HepG2 (cell line): ENCODE results near the gene PFN1. TPM values are rescaled to one million over a fixed set of nuclear protein-coding genes. Genes with fewer than 3 reads are reported as not detected.

Experiments
- CBX1 ChIP-seq: IDR thresholded peaks from one replicate; pipeline ENCODE4 v1.6.1; 2016; ENCODE audit warnings: antibody characterized with exemption, low read depth
- DMAP1 ChIP-seq: IDR thresholded peaks from 2 replicates; pipeline ENCODE4 v1.6.1; 2016
- MBD4 ChIP-seq: IDR thresholded peaks from 2 replicates; pipeline ENCODE4 v1.6.1; 2012; ENCODE audit warnings: low read length, inconsistent platforms, borderline replicate concordance
- NCOA5 ChIP-seq: sonication (generic); formaldehyde crosslinking; IDR thresholded peaks from 2 replicates; pipeline ENCODE4 v1.4.0; 2020; ENCODE audit warnings: missing genetic modification reagents
- REL ChIP-seq: sonication (generic); formaldehyde crosslinking; conservative IDR thresholded peaks from 2 replicates; pipeline ENCODE4 v1.8.0; 2022; ENCODE audit warnings: mild to moderate bottlenecking, missing genetic modification reagents, moderate library complexity
- SP2 ChIP-seq: sonication (generic); formaldehyde crosslinking; IDR thresholded peaks from 2 replicates; pipeline ENCODE4 v1.5.1; 2020; ENCODE audit warnings: mild to moderate bottlenecking, missing genetic modification reagents
- SRSF4 ChIP-seq: fragments of 200-400 bp; formaldehyde crosslinking; IDR thresholded peaks from one replicate; pipeline ENCODE4 v1.6.1; 2018; ENCODE audit warnings: mild to moderate bottlenecking, low read depth, low read length, moderate library complexity; ENCODE audit not compliant: poor library complexity, severe bottlenecking
- SYNCRIP ChIP-seq: fragments of 200-400 bp; formaldehyde crosslinking; IDR thresholded peaks from 2 replicates; pipeline ENCODE4 v1.6.1; 2018; ENCODE audit warnings: mild to moderate bottlenecking, low read depth, low read length; ENCODE audit not compliant: insufficient read depth
- TAF1 ChIP-seq: sonication (generic); formaldehyde crosslinking; IDR thresholded peaks from 2 replicates; pipeline ENCODE4 v1.4.0; 2020; ENCODE audit warnings: missing genetic modification reagents
- ZFP62 ChIP-seq: sonication (generic); formaldehyde crosslinking; IDR thresholded peaks from 2 replicates; pipeline ENCODE4 v1.4.0; 2020; ENCODE audit warnings: missing genetic modification reagents
- ZMYM2 ChIP-seq: sonication (generic); formaldehyde crosslinking; IDR thresholded peaks from 2 replicates; pipeline ENCODE4 v1.8.0; 2022; ENCODE audit warnings: mild to moderate bottlenecking, missing genetic modification reagents
- ZNF180 ChIP-seq: sonication (generic); formaldehyde crosslinking; IDR thresholded peaks from 2 replicates; pipeline ENCODE4 v1.4.0; 2020; ENCODE audit warnings: low read depth, missing genetic modification reagents, borderline replicate concordance
- ZNF343 ChIP-seq: sonication (generic); formaldehyde crosslinking; IDR thresholded peaks from 2 replicates; pipeline ENCODE4 v1.4.0; 2020; ENCODE audit warnings: mild to moderate bottlenecking, missing genetic modification reagents
- ZNF562 ChIP-seq: sonication (generic); formaldehyde crosslinking; IDR thresholded peaks from 2 replicates; pipeline ENCODE4 v1.8.0; 2022; ENCODE audit warnings: missing genetic modification reagents, borderline replicate concordance
- ZNF672 ChIP-seq: sonication (generic); formaldehyde crosslinking; IDR thresholded peaks from 2 replicates; pipeline ENCODE4 v1.8.1; 2022; ENCODE audit warnings: missing genetic modification reagents
- ZNF839 ChIP-seq: sonication (generic); formaldehyde crosslinking; IDR thresholded peaks from 2 replicates; pipeline ENCODE4 v1.4.0; 2020; ENCODE audit warnings: missing genetic modification reagents, mild to moderate bottlenecking, borderline replicate concordance
- polyA plus RNA-seq, 8 experiments: library from polyadenylated mRNA; depleted of rRNA in 3 of 8; stranded (reverse) in 7 of 8; unstranded in 1 of 8; fragments of >200 nt; fragmentation: Illumina TruSeq in 4 of 8; extraction: Trizol in 4 of 8; gene quantifications; 2 replicates each; pipeline versions ENCODE4 v1.2.1 to v1.2.3, GENCODE V29; 2011 to 2016; ENCODE audit warnings: low read depth in 4 of 8, missing spikeins in 1 of 8, mixed read lengths in 1 of 8; ENCODE audit not compliant: insufficient read depth in 1 of 8
- total RNA-seq, 5 experiments: library from RNA; depleted of rRNA; stranded (reverse); fragments of >200 nt; fragmentation: Illumina TruSeq; extraction: Trizol; gene quantifications; 2 replicates each; pipeline ENCODE4 v1.2.3, GENCODE V29; 2016; ENCODE audit warnings: low read depth in 1 of 5
- TF ChIP-seq, protein P1 (sequence below): sonication (generic); formaldehyde crosslinking; IDR thresholded peaks from 2 replicates; pipeline ENCODE4 v1.8.0; 2022; ENCODE audit warnings: mild to moderate bottlenecking, missing genetic modification reagents, borderline replicate concordance
- TF ChIP-seq, protein P2 (sequence below): sonication (generic); formaldehyde crosslinking; IDR thresholded peaks from 2 replicates; pipeline ENCODE4 v1.4.0; 2020; ENCODE audit warnings: low read depth, mild to moderate bottlenecking, missing genetic modification reagents
- TF ChIP-seq, protein P3 (sequence below): sonication (generic); formaldehyde crosslinking; IDR thresholded peaks from 2 replicates; pipeline ENCODE4 v1.4.0; 2020; ENCODE audit warnings: low read depth, mild to moderate bottlenecking, missing genetic modification reagents
- TF ChIP-seq, protein P4 (sequence below): sonication (generic); formaldehyde crosslinking; IDR thresholded peaks from 2 replicates; pipeline ENCODE4 v1.9.0; 2021; ENCODE audit warnings: mild to moderate bottlenecking, missing genetic modification reagents

The PFN1 gene
- total and polyA plus RNA-seq, 2 of the 13 experiments (the other 11 are each of a cell fraction or from before 2014, with no cell fraction given): 494 to 613 TPM

DNA sequence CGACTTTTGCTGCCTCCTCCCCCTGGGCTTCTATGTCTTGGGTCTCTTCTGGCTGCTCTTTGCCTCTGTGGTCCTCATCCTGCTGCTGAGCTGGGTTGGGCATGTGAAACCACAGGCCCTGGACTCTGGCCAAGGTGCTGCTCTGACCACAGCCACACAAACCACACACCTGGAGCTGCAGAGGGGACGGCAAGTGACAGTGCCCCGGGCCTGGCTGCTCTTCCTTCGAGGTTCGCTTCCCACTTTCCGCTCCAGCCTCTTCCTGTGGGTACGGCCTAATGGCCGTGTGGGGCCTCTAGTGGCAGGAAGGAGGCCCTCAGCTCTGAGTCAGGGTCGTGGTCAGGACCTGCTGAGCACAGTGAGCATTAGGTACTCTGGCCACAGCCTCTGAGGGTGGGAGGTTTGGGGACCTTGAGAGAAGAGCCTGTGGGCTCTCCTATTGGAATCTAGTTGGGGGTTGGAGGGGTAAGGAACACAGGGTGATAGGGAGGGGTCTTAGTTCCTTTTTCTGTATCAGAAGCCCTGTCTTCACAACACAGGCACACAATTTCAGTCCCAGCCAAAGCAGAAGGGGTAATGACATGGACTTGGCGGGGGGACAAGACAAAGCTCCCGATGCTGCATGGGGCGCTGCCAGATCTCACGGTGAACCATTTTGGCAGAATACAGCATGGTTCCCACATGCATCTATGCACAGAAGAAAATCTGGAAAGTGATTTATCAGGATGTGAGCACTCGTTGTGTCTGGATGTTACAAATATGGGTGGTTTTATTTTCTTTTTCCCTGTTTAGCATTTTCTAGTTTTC lies 14.0 kb downstream of the PFN1 start (continued):
- TF ChIP-seq NCOA5: no peak
- TF ChIP-seq, protein P1, sequence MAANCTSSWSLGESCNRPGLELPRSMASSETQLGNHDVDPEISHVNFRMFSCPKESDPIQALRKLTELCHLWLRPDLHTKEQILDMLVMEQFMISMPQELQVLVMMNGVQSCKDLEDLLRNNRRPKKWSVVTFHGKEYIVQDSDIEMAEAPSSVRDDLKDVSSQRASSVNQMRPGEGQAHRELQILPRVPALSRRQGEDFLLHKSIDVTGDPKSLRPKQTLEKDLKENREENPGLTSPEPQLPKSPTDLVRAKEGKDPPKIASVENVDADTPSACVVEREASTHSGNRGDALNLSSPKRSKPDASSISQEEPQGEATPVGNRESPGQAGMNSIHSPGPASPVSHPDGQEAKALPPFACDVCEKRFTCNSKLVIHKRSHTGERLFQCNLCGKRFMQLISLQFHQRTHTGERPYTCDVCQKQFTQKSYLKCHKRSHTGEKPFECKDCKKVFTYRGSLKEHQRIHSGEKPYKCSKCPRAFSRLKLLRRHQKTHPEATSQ (CRISPR knock-in tag): no peak
- no peak for TF ChIP-seq SRSF4
- no peak for TF ChIP-seq SYNCRIP
- TF ChIP-seq ZNF180 (CRISPR knock-in tag): no peak
- no peak for TF ChIP-seq CBX1
- TF ChIP-seq ZNF562 (CRISPR knock-in tag): no peak
- no peak for TF ChIP-seq ZMYM2 (CRISPR knock-in tag)
- no peak for TF ChIP-seq REL (CRISPR knock-in tag)
- no peak for TF ChIP-seq ZNF343 (CRISPR knock-in tag)
- TF ChIP-seq, protein P2, sequence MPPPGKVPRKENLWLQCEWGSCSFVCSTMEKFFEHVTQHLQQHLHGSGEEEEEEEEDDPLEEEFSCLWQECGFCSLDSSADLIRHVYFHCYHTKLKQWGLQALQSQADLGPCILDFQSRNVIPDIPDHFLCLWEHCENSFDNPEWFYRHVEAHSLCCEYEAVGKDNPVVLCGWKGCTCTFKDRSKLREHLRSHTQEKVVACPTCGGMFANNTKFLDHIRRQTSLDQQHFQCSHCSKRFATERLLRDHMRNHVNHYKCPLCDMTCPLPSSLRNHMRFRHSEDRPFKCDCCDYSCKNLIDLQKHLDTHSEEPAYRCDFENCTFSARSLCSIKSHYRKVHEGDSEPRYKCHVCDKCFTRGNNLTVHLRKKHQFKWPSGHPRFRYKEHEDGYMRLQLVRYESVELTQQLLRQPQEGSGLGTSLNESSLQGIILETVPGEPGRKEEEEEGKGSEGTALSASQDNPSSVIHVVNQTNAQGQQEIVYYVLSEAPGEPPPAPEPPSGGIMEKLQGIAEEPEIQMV (CRISPR knock-in tag): no peak
- TF ChIP-seq MBD4: no peak
- TF ChIP-seq ZFP62 (CRISPR knock-in tag): no peak
- TF ChIP-seq DMAP1 (CRISPR knock-in tag): no peak
- TF ChIP-seq, protein P3, sequence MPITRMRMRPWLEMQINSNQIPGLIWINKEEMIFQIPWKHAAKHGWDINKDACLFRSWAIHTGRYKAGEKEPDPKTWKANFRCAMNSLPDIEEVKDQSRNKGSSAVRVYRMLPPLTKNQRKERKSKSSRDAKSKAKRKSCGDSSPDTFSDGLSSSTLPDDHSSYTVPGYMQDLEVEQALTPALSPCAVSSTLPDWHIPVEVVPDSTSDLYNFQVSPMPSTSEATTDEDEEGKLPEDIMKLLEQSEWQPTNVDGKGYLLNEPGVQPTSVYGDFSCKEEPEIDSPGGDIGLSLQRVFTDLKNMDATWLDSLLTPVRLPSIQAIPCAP: no peak
- TF ChIP-seq SP2 (CRISPR knock-in tag): no peak
- TF ChIP-seq, protein P4, sequence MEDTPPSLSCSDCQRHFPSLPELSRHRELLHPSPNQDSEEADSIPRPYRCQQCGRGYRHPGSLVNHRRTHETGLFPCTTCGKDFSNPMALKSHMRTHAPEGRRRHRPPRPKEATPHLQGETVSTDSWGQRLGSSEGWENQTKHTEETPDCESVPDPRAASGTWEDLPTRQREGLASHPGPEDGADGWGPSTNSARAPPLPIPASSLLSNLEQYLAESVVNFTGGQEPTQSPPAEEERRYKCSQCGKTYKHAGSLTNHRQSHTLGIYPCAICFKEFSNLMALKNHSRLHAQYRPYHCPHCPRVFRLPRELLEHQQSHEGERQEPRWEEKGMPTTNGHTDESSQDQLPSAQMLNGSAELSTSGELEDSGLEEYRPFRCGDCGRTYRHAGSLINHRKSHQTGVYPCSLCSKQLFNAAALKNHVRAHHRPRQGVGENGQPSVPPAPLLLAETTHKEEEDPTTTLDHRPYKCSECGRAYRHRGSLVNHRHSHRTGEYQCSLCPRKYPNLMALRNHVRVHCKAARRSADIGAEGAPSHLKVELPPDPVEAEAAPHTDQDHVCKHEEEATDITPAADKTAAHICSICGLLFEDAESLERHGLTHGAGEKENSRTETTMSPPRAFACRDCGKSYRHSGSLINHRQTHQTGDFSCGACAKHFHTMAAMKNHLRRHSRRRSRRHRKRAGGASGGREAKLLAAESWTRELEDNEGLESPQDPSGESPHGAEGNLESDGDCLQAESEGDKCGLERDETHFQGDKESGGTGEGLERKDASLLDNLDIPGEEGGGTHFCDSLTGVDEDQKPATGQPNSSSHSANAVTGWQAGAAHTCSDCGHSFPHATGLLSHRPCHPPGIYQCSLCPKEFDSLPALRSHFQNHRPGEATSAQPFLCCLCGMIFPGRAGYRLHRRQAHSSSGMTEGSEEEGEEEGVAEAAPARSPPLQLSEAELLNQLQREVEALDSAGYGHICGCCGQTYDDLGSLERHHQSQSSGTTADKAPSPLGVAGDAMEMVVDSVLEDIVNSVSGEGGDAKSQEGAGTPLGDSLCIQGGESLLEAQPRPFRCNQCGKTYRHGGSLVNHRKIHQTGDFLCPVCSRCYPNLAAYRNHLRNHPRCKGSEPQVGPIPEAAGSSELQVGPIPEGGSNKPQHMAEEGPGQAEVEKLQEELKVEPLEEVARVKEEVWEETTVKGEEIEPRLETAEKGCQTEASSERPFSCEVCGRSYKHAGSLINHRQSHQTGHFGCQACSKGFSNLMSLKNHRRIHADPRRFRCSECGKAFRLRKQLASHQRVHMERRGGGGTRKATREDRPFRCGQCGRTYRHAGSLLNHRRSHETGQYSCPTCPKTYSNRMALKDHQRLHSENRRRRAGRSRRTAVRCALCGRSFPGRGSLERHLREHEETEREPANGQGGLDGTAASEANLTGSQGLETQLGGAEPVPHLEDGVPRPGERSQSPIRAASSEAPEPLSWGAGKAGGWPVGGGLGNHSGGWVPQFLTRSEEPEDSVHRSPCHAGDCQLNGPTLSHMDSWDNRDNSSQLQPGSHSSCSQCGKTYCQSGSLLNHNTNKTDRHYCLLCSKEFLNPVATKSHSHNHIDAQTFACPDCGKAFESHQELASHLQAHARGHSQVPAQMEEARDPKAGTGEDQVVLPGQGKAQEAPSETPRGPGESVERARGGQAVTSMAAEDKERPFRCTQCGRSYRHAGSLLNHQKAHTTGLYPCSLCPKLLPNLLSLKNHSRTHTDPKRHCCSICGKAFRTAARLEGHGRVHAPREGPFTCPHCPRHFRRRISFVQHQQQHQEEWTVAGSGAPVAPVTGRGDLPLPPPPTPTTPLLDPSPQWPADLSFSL (CRISPR knock-in tag): no peak
- TF ChIP-seq TAF1: peak; percentile 8; the same call in 1 of the 2 replicates
- TF ChIP-seq ZNF839 (CRISPR knock-in tag): no peak
- TF ChIP-seq ZNF672 (CRISPR knock-in tag): no peak
